IMR-90 (cell line): ENCODE data around the gene MRPS35. TPM values are rescaled to one million over a fixed set of nuclear protein-coding genes. Genes with fewer than 3 reads are reported as not detected.

ENCODE experiments used
- ATAC-seq: fragments of 200-7000 bp; cut with Tn5 transposase; 2 replicates; pipeline ENCODE4 v1.9.1; 2020; ENCODE audit warnings: low read depth, mild to moderate bottlenecking, moderate library complexity
- BruUV-seq: library from RNA; stranded (reverse); fragments of 400-500 nt; replicated peaks from 2 replicates; lab custom pipeline; 2021; lab: Mats Ljungman, UMichigan
- CTCF ChIA-PET: fragments of 300-600 bp; formaldehyde crosslinking; extraction: SDS; loops from one replicate; lab custom pipeline; 2021; ENCODE audit warnings: antibody characterized with exemption; lab: Yijun Ruan, JAX
- POLR2A ChIA-PET: fragments of 300-600 bp; sonication (Branson Sonifier 250); formaldehyde crosslinking; loops from one replicate; lab custom pipeline; 2022; ENCODE audit warnings: antibody characterized with exemption; ENCODE audit not compliant: unreplicated experiment; lab: Charles Lee
- DNase-seq: peaks from one replicate; pipeline ENCODE4 v3.0.0; 2013
- H2AFZ ChIP-seq: replicated peaks from 2 replicates; pipeline ENCODE3; 2013; ENCODE audit warnings: low read length, mild to moderate bottlenecking; ENCODE audit not compliant: poor library complexity
- H2AK5ac ChIP-seq: 2 replicates; pipeline ENCODE4 v1.6.1; 2013; ENCODE audit warnings: low read depth, low read length, inconsistent platforms
- H2AK9ac ChIP-seq: replicated peaks from 2 replicates; pipeline ENCODE3; 2013; ENCODE audit warnings: mild to moderate bottlenecking, low read depth, low read length, moderate library complexity; ENCODE audit not compliant: poor library complexity
- H2BK120ac ChIP-seq: 2 replicates; pipeline ENCODE4 v1.6.1; 2013; ENCODE audit warnings: low read depth, low read length, inconsistent platforms
- H2BK15ac ChIP-seq: 3 replicates; pipeline ENCODE4 v1.6.1; 2013; ENCODE audit warnings: low read depth, low read length, inconsistent platforms
- H2BK20ac ChIP-seq: 2 replicates; pipeline ENCODE4 v1.6.1; 2013; ENCODE audit warnings: low read depth, mild to moderate bottlenecking, inconsistent platforms, low read length, moderate library complexity
- H2BK5ac ChIP-seq: 2 replicates; pipeline ENCODE4 v1.6.1; 2013; ENCODE audit warnings: mild to moderate bottlenecking, low read depth, low read length, inconsistent platforms; ENCODE audit not compliant: poor library complexity, severe bottlenecking
- H3K14ac ChIP-seq: replicated peaks from 2 replicates; pipeline ENCODE4 v1.6.1; 2013; ENCODE audit warnings: low read depth, low read length, inconsistent platforms
- H3K18ac ChIP-seq: 2 replicates; pipeline ENCODE4 v1.6.1; 2013; ENCODE audit warnings: low read depth, low read length, control low read depth
- H3K23ac ChIP-seq: 2 replicates; pipeline ENCODE4 v1.6.1; 2013; ENCODE audit warnings: low read depth, low read length, inconsistent platforms
- H3K27ac ChIP-seq: 2 replicates; pipeline ENCODE4 v1.5.1; 2013; ENCODE audit warnings: mild to moderate bottlenecking, control low read depth, low read length; ENCODE audit not compliant: insufficient read depth
- H3K27me3 ChIP-seq: 2 replicates; pipeline ENCODE4 v1.6.1; 2013; ENCODE audit warnings: low read length; ENCODE audit not compliant: control insufficient read depth, insufficient read depth
- H3K36me3 ChIP-seq: 2 replicates; pipeline ENCODE4 v1.6.1; 2013; ENCODE audit warnings: low read length, mixed read lengths; ENCODE audit not compliant: control insufficient read depth, insufficient read depth
- H3K4ac ChIP-seq: 2 replicates; pipeline ENCODE4 v1.6.1; 2013; ENCODE audit warnings: low read depth, low read length, inconsistent platforms
- H3K4me1 ChIP-seq: 2 replicates; pipeline ENCODE4 v1.6.1; 2013; ENCODE audit warnings: low read length, mixed read lengths; ENCODE audit not compliant: control insufficient read depth, insufficient read depth
- H3K4me2 ChIP-seq: 2 replicates; pipeline ENCODE4 v1.6.1; 2013; ENCODE audit warnings: low read depth, mild to moderate bottlenecking, control low read depth, low read length, moderate library complexity
- H3K4me3 ChIP-seq: 2 replicates; pipeline ENCODE4 v1.5.1; 2013; ENCODE audit warnings: low read depth, mild to moderate bottlenecking, control low read depth, low read length, moderate library complexity; ENCODE audit not compliant: insufficient read depth
- H3K56ac ChIP-seq: 2 replicates; pipeline ENCODE4 v1.6.1; 2013; ENCODE audit warnings: low read length, inconsistent platforms; ENCODE audit not compliant: insufficient read depth; ENCODE audit errors: extremely low read depth
- H3K79me1 ChIP-seq, 2 experiments: 2 replicates each; pipeline ENCODE4 v1.6.1; 2013; ENCODE audit warnings: low read length in 2 of 2, inconsistent platforms in 1 of 2, low read depth in 1 of 2
- H3K9ac ChIP-seq: 2 replicates; pipeline ENCODE4 v1.6.1; 2013; ENCODE audit warnings: low read depth, low read length, control low read depth
- H3K9me1 ChIP-seq: 2 replicates; pipeline ENCODE4 v1.6.1; 2013; ENCODE audit warnings: low read length, inconsistent platforms; ENCODE audit not compliant: insufficient read depth
- H3K9me3 ChIP-seq: 2 replicates; pipeline ENCODE4 v1.6.1; 2013; ENCODE audit warnings: low read length; ENCODE audit not compliant: control insufficient read depth, insufficient read depth
- H4K20me1 ChIP-seq: 2 replicates; pipeline ENCODE4 v1.6.1; 2013; ENCODE audit warnings: low read length, inconsistent platforms; ENCODE audit not compliant: insufficient read depth
- H4K5ac ChIP-seq: 2 replicates; pipeline ENCODE4 v1.6.1; 2013; ENCODE audit warnings: mild to moderate bottlenecking, low read depth, low read length, control low read depth
- H4K8ac ChIP-seq, 2 experiments: 2 replicates each; pipeline ENCODE4 v1.6.1; 2013; ENCODE audit warnings: low read depth in 2 of 2, low read length in 2 of 2, control low read depth in 1 of 2, inconsistent platforms in 1 of 2
- H4K91ac ChIP-seq: 2 replicates; pipeline ENCODE4 v1.6.1; 2013; ENCODE audit warnings: low read depth, low read length, inconsistent platforms; ENCODE audit not compliant: insufficient read depth
- CTCF ChIP-seq: conservative IDR thresholded peaks from 2 replicates; pipeline ENCODE4 v1.5.1; 2012; ENCODE audit warnings: mild to moderate bottlenecking, low read depth, low read length, improper control_type of control experiment
- SMC3 ChIP-seq: fragments of 150-350 bp; IDR thresholded peaks from 2 replicates; pipeline ENCODE4 v1.6.1; 2016; ENCODE audit warnings: low read depth, mild to moderate bottlenecking, antibody characterized with exemption, low read length, moderate library complexity
- WGBS, 2 experiments: methylation state at CpG; one replicate each; pipeline versions ENCODE4 v1.1.5 to v1.1.7; 2013; ENCODE audit warnings: missing lambda C conversion rate in 2 of 2; ENCODE audit not compliant: insufficient read length in 1 of 2; ENCODE audit errors: extremely low coverage in 2 of 2; 5-methylcytosine and 5-hydroxymethylcytosine counted together
- dilution Hi-C: fragments of 300-500 bp; cut with HindIII; formaldehyde crosslinking; loops from one replicate; pipeline ENCODE4 v1.14.3; 2018; ENCODE audit warnings: low sequenced_read_pairs; ENCODE audit not compliant: unreplicated experiment
- in situ Hi-C: fragments of 300-500 bp; cut with MboI; formaldehyde crosslinking; loops from 3 replicates; pipeline ENCODE4 v1.14.3; 2019; ENCODE audit warnings: low sequenced_read_pairs, inconsistent platforms, mixed read lengths
- intact Hi-C: fragments of 100-400 bp; cut with micrococcal nuclease; formaldehyde crosslinking; loops from 2 replicates; pipeline ENCODE4 v1.10.0; 2022
- polyA plus RNA-seq, 3 experiments: library from polyadenylated mRNA; depleted of rRNA; stranded (reverse); fragments of >200 nt; gene quantifications; 2 replicates each; pipeline ENCODE4 v1.2.3, GENCODE V29; 2012; ENCODE audit warnings: low replicate concordance in 1 of 3
- total RNA-seq: library from RNA; depleted of rRNA; stranded (reverse); fragments of >200 nt; gene quantifications from 2 replicates; pipeline ENCODE4 v1.2.3, GENCODE V29; 2012
- TF ChIP-seq, protein P1 (sequence below): fragments of 150-350 bp; IDR thresholded peaks from 2 replicates; pipeline ENCODE4 v1.6.1; 2017; ENCODE audit warnings: mild to moderate bottlenecking, antibody characterized with exemption, low read length, low read depth

Gene MRPS35
- total and polyA plus RNA-seq, 2 of the 4 experiments (the other 2 are of a cell fraction) = 27.4 to 40.1 TPM

DNA sequence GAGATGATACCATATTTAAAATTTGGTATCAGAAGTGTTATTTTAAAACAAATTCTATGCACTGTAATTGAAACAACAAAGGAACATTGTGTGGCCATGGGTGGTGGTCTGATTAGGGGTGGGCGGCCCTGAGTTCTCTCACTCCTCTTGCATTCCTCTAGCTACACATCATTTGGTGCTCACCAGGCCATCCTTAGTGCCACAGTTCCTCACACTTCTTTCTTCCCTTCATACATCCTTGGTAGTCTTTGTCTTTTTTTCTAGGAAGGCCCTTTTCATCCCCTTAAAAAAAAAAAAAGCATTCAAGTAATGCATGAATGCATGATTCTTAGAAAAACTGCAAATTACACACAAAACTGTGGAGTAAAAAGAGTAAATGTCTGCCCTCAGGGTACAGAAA is 71.8 kb downstream of the MRPS35 start:
- in situ Hi-C loops (no loop called here), dilution Hi-C loops (no loop called here), intact Hi-C loops (no loop called here)
- H3K27me3 ChIP-seq = no peaks in the 10 kb centered on the region
- peaks cover 8% of the 10 kb centered on the region for H3K9me1 ChIP-seq
- H2AK5ac ChIP-seq = peak overlapping the region; percentile 81
- H3K9ac ChIP-seq = peak overlapping the region; percentile 42; the same call in 1 of the 2 replicates
- H2BK20ac ChIP-seq = no peak overlapping the region
- peak overlapping the region; percentile 30 for H2BK5ac ChIP-seq
- no peak overlapping the region for H2AK9ac ChIP-seq
- H3K4me1 ChIP-seq = peaks cover 20% of the 10 kb centered on the region
- H3K4ac ChIP-seq = peak overlapping the region; percentile 64; the same call in 1 of the 2 replicates
- BruUV-seq = no TSS peak
- H4K8ac ChIP-seq = peak overlapping the region in 1 of 2 experiments; percentile 22; a peak in 2 of 4 replicates
- peak overlapping the region; percentile 58; the same call in 1 of the 2 replicates for H3K23ac ChIP-seq
- no peak overlapping the region for H4K5ac ChIP-seq
- H3K4me3 ChIP-seq = no peak overlapping the region
- no peak for ATAC-seq
- WGBS, 2 experiments = no CpG with 5 or more reads among the region's 1 CpG
- POLR2A ChIA-PET = no interaction called here
- H3K18ac ChIP-seq = no peak overlapping the region
- DNase-seq = no peak
- H3K14ac ChIP-seq = no peak overlapping the region
- peak overlapping the region; percentile 46; the same call in 1 of the 2 replicates for H3K56ac ChIP-seq
- H3K36me3 ChIP-seq = 0 out of 2 replicates have a peak, but pooled peaks cover 5% of the 10 kb centered on the region
- H2AFZ ChIP-seq = no peak overlapping the region
- TF ChIP-seq CTCF (no peak), SMC3 (no peak)
- TF ChIP-seq, protein P1, sequence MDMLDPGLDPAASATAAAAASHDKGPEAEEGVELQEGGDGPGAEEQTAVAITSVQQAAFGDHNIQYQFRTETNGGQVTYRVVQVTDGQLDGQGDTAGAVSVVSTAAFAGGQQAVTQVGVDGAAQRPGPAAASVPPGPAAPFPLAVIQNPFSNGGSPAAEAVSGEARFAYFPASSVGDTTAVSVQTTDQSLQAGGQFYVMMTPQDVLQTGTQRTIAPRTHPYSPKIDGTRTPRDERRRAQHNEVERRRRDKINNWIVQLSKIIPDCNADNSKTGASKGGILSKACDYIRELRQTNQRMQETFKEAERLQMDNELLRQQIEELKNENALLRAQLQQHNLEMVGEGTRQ = no peak
- peak overlapping the region; percentile 29; the same call in 1 of the 2 replicates for H3K27ac ChIP-seq
- H2BK120ac ChIP-seq = peak overlapping the region; percentile 35; the same call in 1 of the 2 replicates
- H3K9me3 ChIP-seq = no peaks in the 10 kb centered on the region
- peak overlapping the region; percentile 91; the same call in 1 of the 3 replicates for H2BK15ac ChIP-seq
- no peak overlapping the region for H4K91ac ChIP-seq
- peaks cover 12% of the 10 kb centered on the region; the same call in 1 of the 2 replicates for H4K20me1 ChIP-seq
- peaks cover 12 to 57% of the 10 kb centered on the region in 2 experiments; a peak in 3 of 4 replicates for H3K79me1 ChIP-seq
- CTCF ChIA-PET = no interaction called here
- peak overlapping the region; percentile 76 for H3K4me2 ChIP-seq
